ENCODE data around the gene NPHS2. TPM values are rescaled to one million over a fixed set of nuclear protein-coding genes. Genes with fewer than 3 reads are reported as not detected.

The NPHS2 gene
- total RNA-seq (2021; ENCODE audit: unreplicated experiment) (not detected), Bru-seq, nascent RNA (not detected), BruChase-seq, experiment 1, labeled RNA remaining after a 6-hour chase (not detected), BruChase-seq, experiment 2, labeled RNA remaining after a 2-hour chase (not detected)
- polyA plus RNA-seq (2012) = not detected in 2 replicates
- long read RNA-seq = 0 reads

GRCh38 chr1:179575497-179576314, at the start of gene NPHS2:
Gene NPHS2 (minus strand): TSS chr1:179575948. CDS start chr1:179575864, 84 bp downstream.
- no peaks in the 10 kb centered on the region for H4K20me1 ChIP-seq (ENCODE audit: insufficient read depth)
- POLR2A ChIA-PET = no interaction called here

More at GRCh38 chr1:179575497-179576314, at the start of gene NPHS2:
- BruUV-seq (replicated peaks) = no TSS peak
- Histone ChIP-seq H3K9me3 (ENCODE audit: control insufficient read depth in 1 of 2, insufficient read depth in 1 of 2, low read depth in 1 of 2, low read length in 2 of 2) (no peaks in the 10 kb centered on the region), H3K36me3 (ENCODE audit: control insufficient read depth in 1 of 2, insufficient read depth in 2 of 2, low read length in 2 of 2) (no peaks in the 10 kb centered on the region), H3K4me3 (replicated peaks in 1 of 2; ENCODE audit: low read depth in 1 of 2, low read length in 2 of 2) (no peak within 1 kb of the TSS), H3K9ac (ENCODE audit: low read length) (no peak within 1 kb of the TSS), H3K27me3 (ENCODE audit: insufficient read depth, low read length) (no peaks in the 10 kb centered on the region), H3K4me2 (ENCODE audit: low read length) (no peak within 1 kb of the TSS), H2AFZ (ENCODE audit: low read depth, low read length, poor library complexity, severe bottlenecking) (no peak within 1 kb of the TSS), H3K27ac (ENCODE audit: low read depth, low read length) (no peak within 1 kb of the TSS), H3K4me1 (ENCODE audit: control insufficient read depth in 1 of 2, insufficient read depth in 2 of 2, low read length in 2 of 2) (no peaks in the 10 kb centered on the region), H3K9me2 (ENCODE audit: insufficient read depth) (no peaks in the 10 kb centered on the region), H3K79me2 (ENCODE audit: insufficient read depth, low read length) (no peaks in the 10 kb centered on the region)
- TF ChIP-seq ELF1 (IDR thresholded peaks at IDR 0.05; ENCODE audit: borderline replicate concordance, low read depth) (no peak), CTCF (IDR thresholded peaks at IDR 0.05 in 2 of 3, conservative IDR thresholded peaks at IDR 0.05 in 1 of 3; ENCODE audit: borderline replicate concordance in 1 of 3, insufficient read depth in 1 of 3, low read depth in 2 of 3, low read length in 2 of 3) (no peak), RAD21 (IDR thresholded peaks at IDR 0.05; ENCODE audit: low read depth) (no peak), SIN3A (IDR thresholded peaks at IDR 0.05; ENCODE audit: low read depth) (no peak), ZBTB33 (IDR thresholded peaks at IDR 0.05; ENCODE audit: extremely low read depth, insufficient replicate concordance, low read length) (no peak), REST (IDR thresholded peaks at IDR 0.05; ENCODE audit: low read depth) (no peak)
- intact Hi-C loops (cut with micrococcal nuclease) = no loop called here
- ATAC-seq (no peak), DNase-seq (ENCODE audit: low read depth, low spot score) (no peak)
- CTCF ChIA-PET = no interaction called here
- RAD21 ChIA-PET (ENCODE audit: low non-redundant PET in 1 of 2, low total read pairs in 2 of 2, uncharacterized antibody in 2 of 2, unreplicated experiment in 2 of 2) = no interaction called here

Data from HCT116 (cell line).